Neural cell (in vitro differentiated cells): ENCODE data around the gene TTC31. TPM values are rescaled to one million over a fixed set of nuclear protein-coding genes. Genes with fewer than 3 reads are reported as not detected.

Source experiments
- H2AFZ ChIP-seq: fragments of 200-600, 300-800 bp; sonication (generic), shearing (Covaris generic); 2 replicates; pipeline ENCODE4 v1.6.0; 2014; ENCODE audit warnings: low read depth, mild to moderate bottlenecking, antibody characterized with exemption, low read length, moderate library complexity
- H3F3A ChIP-seq: fragments of 200-600 bp; shearing (Covaris generic); 2 replicates; pipeline ENCODE4 v1.6.1; 2016; ENCODE audit warnings: mild to moderate bottlenecking, moderate library complexity, mixed read lengths, antibody characterized with exemption, low read length; ENCODE audit not compliant: insufficient read depth, poor library complexity, severe bottlenecking
- H3K27ac ChIP-seq: fragments of 200-600, 300-800 bp; sonication (generic), shearing (Covaris generic); 2 replicates; pipeline ENCODE4 v1.5.1; 2014; ENCODE audit warnings: mild to moderate bottlenecking, low read length, moderate library complexity
- H3K27me3 ChIP-seq: fragments of 300-800, 200-600 bp; sonication (generic), shearing (Covaris generic); 2 replicates; pipeline ENCODE4 v1.6.0; 2014; ENCODE audit warnings: mild to moderate bottlenecking, low read depth, low read length, moderate library complexity; ENCODE audit not compliant: insufficient read depth
- H3K36me3 ChIP-seq: fragments of 300-800, 200-600 bp; sonication (generic), shearing (Covaris generic); 2 replicates; pipeline ENCODE4 v1.5.1; 2014; ENCODE audit warnings: mild to moderate bottlenecking, antibody characterized with exemption, low read length, moderate library complexity; ENCODE audit not compliant: insufficient read depth
- H3K4me2 ChIP-seq: fragments of 300-800, 200-600 bp; sonication (generic), shearing (Covaris generic); 2 replicates; pipeline ENCODE4 v1.6.0; 2014; ENCODE audit warnings: mild to moderate bottlenecking, low read length
- H3K4me3 ChIP-seq: fragments of 300-800, 200-600 bp; sonication (generic), shearing (Covaris generic); 2 replicates; pipeline ENCODE4 v1.5.1; 2014; ENCODE audit warnings: mild to moderate bottlenecking, low read length, moderate library complexity
- H3K79me2 ChIP-seq: fragments of 200-600 bp; shearing (Covaris generic); replicated peaks from 2 replicates; pipeline ENCODE4 v1.6.0; 2014; ENCODE audit warnings: mild to moderate bottlenecking, low read length, moderate library complexity; ENCODE audit not compliant: insufficient read depth
- H3K9ac ChIP-seq: fragments of 300-800, 200-600 bp; sonication (generic), shearing (Covaris generic); 2 replicates; pipeline ENCODE4 v1.6.1; 2016; ENCODE audit warnings: mild to moderate bottlenecking, low read length, mixed read lengths
- H3K9me2 ChIP-seq: fragments of 200-600 bp; shearing (Covaris generic); 2 replicates; pipeline ENCODE4 v1.6.1; 2016; ENCODE audit warnings: mild to moderate bottlenecking, low read length, mixed read lengths; ENCODE audit not compliant: insufficient read depth
- H3K9me3 ChIP-seq: fragments of 200-600, 300-800 bp; sonication (generic), shearing (Covaris generic); 2 replicates; pipeline ENCODE4 v1.6.1; 2016; ENCODE audit warnings: mild to moderate bottlenecking, mixed run types, low read length, moderate library complexity, mixed read lengths
- H4K20me1 ChIP-seq: fragments of 200-600 bp; shearing (Covaris generic); 2 replicates; pipeline ENCODE4 v1.6.1; 2016; ENCODE audit warnings: mild to moderate bottlenecking, mixed run types; ENCODE audit not compliant: insufficient read depth
- EP300 ChIP-seq: fragments of 450-650 bp; conservative IDR thresholded peaks from 2 replicates; pipeline ENCODE4 v1.6.1; 2014; ENCODE audit warnings: antibody characterized with exemption, mild to moderate bottlenecking, moderate library complexity; ENCODE audit not compliant: poor library complexity, severe bottlenecking
- EZH2 ChIP-seq: fragments of 200-600, 300-800 bp; shearing (Covaris generic), sonication (generic); IDR thresholded peaks from 2 replicates; pipeline ENCODE4 v1.6.1; 2014; ENCODE audit warnings: antibody characterized with exemption, low read length, borderline replicate concordance, mild to moderate bottlenecking; ENCODE audit not compliant: insufficient read depth, poor library complexity, severe bottlenecking
- MXI1 ChIP-seq: fragments of 450-650 bp; conservative IDR thresholded peaks from 2 replicates; pipeline ENCODE4 v1.6.1; 2014; ENCODE audit warnings: antibody characterized with exemption, mild to moderate bottlenecking; ENCODE audit not compliant: poor library complexity, severe bottlenecking
- POLR2AphosphoS5 ChIP-seq: IDR thresholded peaks from 2 replicates; pipeline ENCODE4 v1.6.1; 2012
- RAD21 ChIP-seq: fragments of 450-650 bp; conservative IDR thresholded peaks from 2 replicates; pipeline ENCODE4 v1.6.1; 2014; ENCODE audit warnings: antibody characterized with exemption, mild to moderate bottlenecking, moderate library complexity
- SMC3 ChIP-seq: fragments of 450-650 bp; conservative IDR thresholded peaks from 2 replicates; pipeline ENCODE4 v1.6.1; 2014; ENCODE audit warnings: antibody characterized with exemption, mild to moderate bottlenecking, moderate library complexity; ENCODE audit not compliant: poor library complexity
- TAF1 ChIP-seq: IDR thresholded peaks from 2 replicates; pipeline ENCODE4 v1.6.1; 2012; ENCODE audit warnings: low read depth
- polyA plus RNA-seq: library from polyadenylated mRNA; depleted of rRNA; stranded (reverse); fragments of >200 nt; gene quantifications from 2 replicates; pipeline ENCODE4 v1.2.3, GENCODE V29; 2014
- TF ChIP-seq, protein P1 (sequence below): fragments of 450-650 bp; IDR thresholded peaks from 2 replicates; pipeline ENCODE4 v1.5.1; 2014; ENCODE audit warnings: antibody characterized with exemption, mild to moderate bottlenecking, moderate library complexity; ENCODE audit not compliant: poor library complexity, severe bottlenecking
- TF ChIP-seq, protein P2 (sequence below): IDR thresholded peaks from 2 replicates; pipeline ENCODE4 v1.6.1; 2012; ENCODE audit warnings: borderline replicate concordance

The TTC31 gene
- polyA plus RNA-seq, 1 donor from 2014 or later: 11.0 TPM

DNA sequence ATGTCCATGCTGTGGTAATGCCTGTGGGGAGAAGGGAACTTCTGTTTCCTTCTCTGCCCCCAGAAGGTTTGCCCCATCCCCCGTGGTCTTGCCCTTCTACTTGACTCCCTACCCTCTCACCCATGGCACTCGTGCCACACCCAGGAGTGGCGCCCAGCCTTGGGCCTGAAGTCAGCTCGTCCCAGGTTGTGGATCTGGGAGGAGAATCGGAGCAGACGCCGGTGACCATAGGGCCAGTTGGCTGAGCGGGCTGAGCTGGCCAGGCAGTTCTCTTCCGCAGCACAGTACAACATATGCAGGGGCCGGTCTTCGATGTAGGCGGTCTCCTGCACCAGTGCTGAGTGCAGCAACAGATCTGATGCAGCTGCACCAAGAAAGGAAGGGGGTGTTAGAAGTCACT lies 51.5 kb downstream of the TTC31 start:
- H4K20me1 ChIP-seq: no peaks in the 10 kb centered on the region
- no peaks in the 10 kb centered on the region for H3F3A ChIP-seq
- no peaks in the 10 kb centered on the region for H3K27me3 ChIP-seq
- no peak for TF ChIP-seq POLR2AphosphoS5
- no peak for TF ChIP-seq EZH2
- TF ChIP-seq, protein P1, sequence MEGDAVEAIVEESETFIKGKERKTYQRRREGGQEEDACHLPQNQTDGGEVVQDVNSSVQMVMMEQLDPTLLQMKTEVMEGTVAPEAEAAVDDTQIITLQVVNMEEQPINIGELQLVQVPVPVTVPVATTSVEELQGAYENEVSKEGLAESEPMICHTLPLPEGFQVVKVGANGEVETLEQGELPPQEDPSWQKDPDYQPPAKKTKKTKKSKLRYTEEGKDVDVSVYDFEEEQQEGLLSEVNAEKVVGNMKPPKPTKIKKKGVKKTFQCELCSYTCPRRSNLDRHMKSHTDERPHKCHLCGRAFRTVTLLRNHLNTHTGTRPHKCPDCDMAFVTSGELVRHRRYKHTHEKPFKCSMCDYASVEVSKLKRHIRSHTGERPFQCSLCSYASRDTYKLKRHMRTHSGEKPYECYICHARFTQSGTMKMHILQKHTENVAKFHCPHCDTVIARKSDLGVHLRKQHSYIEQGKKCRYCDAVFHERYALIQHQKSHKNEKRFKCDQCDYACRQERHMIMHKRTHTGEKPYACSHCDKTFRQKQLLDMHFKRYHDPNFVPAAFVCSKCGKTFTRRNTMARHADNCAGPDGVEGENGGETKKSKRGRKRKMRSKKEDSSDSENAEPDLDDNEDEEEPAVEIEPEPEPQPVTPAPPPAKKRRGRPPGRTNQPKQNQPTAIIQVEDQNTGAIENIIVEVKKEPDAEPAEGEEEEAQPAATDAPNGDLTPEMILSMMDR: no peak
- TF ChIP-seq MXI1: no peak
- no peak for TF ChIP-seq EP300
- no peak for TF ChIP-seq RAD21
- no peak for TF ChIP-seq SMC3
- TF ChIP-seq, protein P2, sequence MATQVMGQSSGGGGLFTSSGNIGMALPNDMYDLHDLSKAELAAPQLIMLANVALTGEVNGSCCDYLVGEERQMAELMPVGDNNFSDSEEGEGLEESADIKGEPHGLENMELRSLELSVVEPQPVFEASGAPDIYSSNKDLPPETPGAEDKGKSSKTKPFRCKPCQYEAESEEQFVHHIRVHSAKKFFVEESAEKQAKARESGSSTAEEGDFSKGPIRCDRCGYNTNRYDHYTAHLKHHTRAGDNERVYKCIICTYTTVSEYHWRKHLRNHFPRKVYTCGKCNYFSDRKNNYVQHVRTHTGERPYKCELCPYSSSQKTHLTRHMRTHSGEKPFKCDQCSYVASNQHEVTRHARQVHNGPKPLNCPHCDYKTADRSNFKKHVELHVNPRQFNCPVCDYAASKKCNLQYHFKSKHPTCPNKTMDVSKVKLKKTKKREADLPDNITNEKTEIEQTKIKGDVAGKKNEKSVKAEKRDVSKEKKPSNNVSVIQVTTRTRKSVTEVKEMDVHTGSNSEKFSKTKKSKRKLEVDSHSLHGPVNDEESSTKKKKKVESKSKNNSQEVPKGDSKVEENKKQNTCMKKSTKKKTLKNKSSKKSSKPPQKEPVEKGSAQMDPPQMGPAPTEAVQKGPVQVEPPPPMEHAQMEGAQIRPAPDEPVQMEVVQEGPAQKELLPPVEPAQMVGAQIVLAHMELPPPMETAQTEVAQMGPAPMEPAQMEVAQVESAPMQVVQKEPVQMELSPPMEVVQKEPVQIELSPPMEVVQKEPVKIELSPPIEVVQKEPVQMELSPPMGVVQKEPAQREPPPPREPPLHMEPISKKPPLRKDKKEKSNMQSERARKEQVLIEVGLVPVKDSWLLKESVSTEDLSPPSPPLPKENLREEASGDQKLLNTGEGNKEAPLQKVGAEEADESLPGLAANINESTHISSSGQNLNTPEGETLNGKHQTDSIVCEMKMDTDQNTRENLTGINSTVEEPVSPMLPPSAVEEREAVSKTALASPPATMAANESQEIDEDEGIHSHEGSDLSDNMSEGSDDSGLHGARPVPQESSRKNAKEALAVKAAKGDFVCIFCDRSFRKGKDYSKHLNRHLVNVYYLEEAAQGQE: no peak
- no peak for TF ChIP-seq TAF1
- no peak overlapping the region for H3K9ac ChIP-seq
- H3K4me2 ChIP-seq: no peak overlapping the region
- H3K27ac ChIP-seq: no peak overlapping the region
- no peak overlapping the region for H3K4me3 ChIP-seq
- no peaks in the 10 kb centered on the region for H3K9me2 ChIP-seq
- no peaks in the 10 kb centered on the region for H3K36me3 ChIP-seq
- H3K79me2 ChIP-seq: peaks cover 3% of the 10 kb centered on the region
- H3K9me3 ChIP-seq: no peaks in the 10 kb centered on the region
- no peak overlapping the region for H2AFZ ChIP-seq

DNA sequence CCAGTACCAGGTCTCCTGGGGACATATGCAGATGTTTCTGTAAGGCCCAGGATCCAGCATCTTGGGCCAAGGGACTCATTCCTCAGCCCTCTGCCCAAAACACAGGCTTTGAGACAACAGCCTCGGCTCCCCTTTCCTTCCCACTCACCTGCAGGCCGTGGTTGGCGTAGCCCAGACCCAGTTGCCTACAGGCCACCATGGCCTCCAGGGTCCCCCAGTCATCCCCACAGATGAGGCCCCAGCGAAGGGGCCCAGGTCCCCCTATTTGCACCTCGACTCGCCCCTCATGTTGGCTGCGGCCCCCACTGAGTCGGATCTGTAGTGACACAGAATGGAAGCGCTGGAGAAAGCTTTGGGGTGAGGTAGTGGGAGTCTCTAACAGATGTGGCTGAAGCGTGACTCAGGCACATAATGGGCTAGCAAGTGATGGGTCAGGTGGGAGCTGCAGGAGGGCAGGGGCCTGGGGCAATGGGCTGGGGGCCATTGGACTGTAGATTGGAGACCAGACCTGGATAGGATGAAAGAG lies 52.6 kb downstream of the TTC31 start:
- H2AFZ ChIP-seq: no peak overlapping the region
- no peaks in the 10 kb centered on the region for H4K20me1 ChIP-seq
- no peaks in the 10 kb centered on the region for H3F3A ChIP-seq
- TF ChIP-seq POLR2AphosphoS5 (no peak), EP300 (no peak)
- TF ChIP-seq, protein P2: no peak
- H3K27me3 ChIP-seq: no peaks in the 10 kb centered on the region
- H3K9me3 ChIP-seq: no peaks in the 10 kb centered on the region
- no peaks in the 10 kb centered on the region for H3K9me2 ChIP-seq
- H3K79me2 ChIP-seq: peaks cover 3% of the 10 kb centered on the region
- no peak overlapping the region for H3K27ac ChIP-seq
- no peak overlapping the region for H3K9ac ChIP-seq
- H3K4me3 ChIP-seq: no peak overlapping the region
- H3K4me2 ChIP-seq: no peak overlapping the region
- no peaks in the 10 kb centered on the region for H3K36me3 ChIP-seq
